Articular chondrocyte of knee joint (primary cell): ENCODE data around the gene SFTPA1. TPM values are rescaled to one million over a fixed set of nuclear protein-coding genes. Genes with fewer than 3 reads are reported as not detected.

Experiments used
- total RNA-seq: library from RNA; depleted of rRNA; stranded (reverse); fragments of >200 nt; gene quantifications from 2 replicates; pipeline ENCODE4 v1.2.3, GENCODE V29; 2012

SFTPA1 gene
- not detected in 2 replicates for total RNA-seq

DNA sequence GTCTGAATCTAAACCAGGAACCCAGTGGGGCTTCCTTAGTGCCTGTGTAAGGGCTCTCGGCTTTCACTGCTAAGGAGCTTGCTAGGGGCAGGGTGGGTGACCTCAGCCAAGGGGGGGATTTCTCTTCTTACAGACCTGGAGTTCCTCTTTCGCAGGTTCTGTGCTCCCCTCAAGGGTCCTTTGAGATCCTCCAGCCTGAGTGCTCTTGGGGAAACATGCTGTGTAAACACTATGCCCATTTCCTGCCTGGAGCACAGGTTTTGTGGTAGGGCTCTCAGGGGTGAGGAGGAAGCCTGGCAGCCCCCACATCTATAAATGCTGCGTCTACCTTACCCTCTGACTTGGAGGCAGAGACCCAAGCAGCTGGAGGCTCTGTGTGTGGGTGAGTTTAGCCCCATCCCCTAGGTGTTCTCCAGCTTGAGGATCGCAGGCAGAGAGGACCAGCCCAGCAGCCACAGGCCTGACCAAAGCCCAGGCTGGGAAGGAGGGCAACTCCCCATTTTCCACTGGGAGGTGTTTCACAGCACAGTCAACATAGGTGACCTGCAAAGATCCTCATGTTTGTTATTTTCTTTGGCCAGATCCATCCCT lies at the start of gene SFTPA1:
SFTPA1 (plus strand) TSS at position 339 of the 591 bp plus-strand sequence. CDS start 887 bp downstream, outside the sequence.

Other genes with a start within 250 kb of the SFTPA1 start
- gene ZCCHC24, start 165.3 kb upstream of the SFTPA1 start, total RNA-seq: 38.9 and 50.7 TPM in 2 replicates
- gene EIF5AL1, start 98.4 kb upstream of the SFTPA1 start, total RNA-seq: 1.0 and 1.5 TPM in 2 replicates
- not detected in 2 replicates for gene SFTPA2, start 50.5 kb upstream of the SFTPA1 start, total RNA-seq
- gene NUTM2B, start 92.3 kb downstream of the SFTPA1 start, total RNA-seq: under 0.01 and 0.54 TPM in 2 replicates
- 0.13 TPM in 1 of 2 replicates, not detected in the other for gene NUTM2E, start 215.8 kb downstream of the SFTPA1 start, total RNA-seq